OCI-LY7 (cell line): Measurements from ENCODE around the gene IL36B. TPM values are rescaled to one million over a fixed set of nuclear protein-coding genes. Genes with fewer than 3 reads are reported as not detected.

Experiments
- BruUV-seq: library from RNA; stranded (reverse); fragments of 400-500 nt; replicated peaks from 2 replicates; lab custom pipeline; 2021; lab: Mats Ljungman, UMichigan
- CTCF ChIA-PET: fragments of 300-600 bp; sonication (Branson Sonifier 250); formaldehyde crosslinking; loops from one replicate; lab custom pipeline; 2022; ENCODE audit warnings: antibody characterized with exemption; ENCODE audit not compliant: unreplicated experiment; lab: Charles Lee
- POLR2A ChIA-PET: fragments of 300-600 bp; sonication (Branson Sonifier 250); formaldehyde crosslinking; loops from one replicate; lab custom pipeline; 2022; ENCODE audit warnings: antibody characterized with exemption; lab: Charles Lee
- DNase-seq: peaks from one replicate; pipeline ENCODE4 v3.0.0-alpha.2; 2015; ENCODE audit warnings: low spot score
- H2AFZ ChIP-seq: fragments of 200-600 bp; sonication (generic), shearing (Covaris generic); 2 replicates; pipeline ENCODE4 v1.6.1; 2014; ENCODE audit warnings: mild to moderate bottlenecking, antibody characterized with exemption, low read length, moderate library complexity
- H3K27ac ChIP-seq: fragments of 200-600 bp; sonication (generic); 2 replicates; pipeline ENCODE4 v1.5.1; 2014; ENCODE audit warnings: mixed run types, low read depth, mild to moderate bottlenecking, moderate library complexity, low read length, inconsistent platforms; ENCODE audit not compliant: poor library complexity, severe bottlenecking
- H3K36me3 ChIP-seq: fragments of 200-600 bp; sonication (generic); 2 replicates; pipeline ENCODE4 v1.6.1; 2014; ENCODE audit warnings: mild to moderate bottlenecking, antibody characterized with exemption, low read length, moderate library complexity, mixed read lengths; ENCODE audit not compliant: insufficient read depth
- H3K4me1 ChIP-seq: fragments of 200-600 bp; sonication (generic); 2 replicates; pipeline ENCODE4 v1.5.1; 2014; ENCODE audit warnings: mild to moderate bottlenecking, low read length; ENCODE audit not compliant: insufficient read depth, poor library complexity, severe bottlenecking
- H3K4me2 ChIP-seq: fragments of 200-600 bp; sonication (generic); 2 replicates; pipeline ENCODE4 v1.6.1; 2014; ENCODE audit warnings: mild to moderate bottlenecking, low read length
- H3K4me3 ChIP-seq: fragments of 200-600 bp; sonication (generic); 2 replicates; pipeline ENCODE4 v1.5.1; 2014; ENCODE audit warnings: mild to moderate bottlenecking, low read depth, low read length; ENCODE audit not compliant: poor library complexity, severe bottlenecking
- H3K79me2 ChIP-seq: fragments of 200-600 bp; sonication (generic); 2 replicates; pipeline ENCODE4 v1.6.1; 2016; ENCODE audit warnings: low read depth, mild to moderate bottlenecking, low read length, moderate library complexity, mixed read lengths; ENCODE audit not compliant: insufficient read depth
- H3K9me2 ChIP-seq: fragments of 200-600 bp; sonication (generic); 2 replicates; pipeline ENCODE4 v1.6.1; 2016; ENCODE audit warnings: mild to moderate bottlenecking, low read length, mixed read lengths; ENCODE audit not compliant: insufficient read depth
- H3K9me3 ChIP-seq: fragments of 200-600 bp; sonication (generic); 2 replicates; pipeline ENCODE4 v1.6.1; 2014; ENCODE audit warnings: mild to moderate bottlenecking, mixed run types, low read length, mixed read lengths
- H4K20me1 ChIP-seq: fragments of 200-600 bp; sonication (generic); 2 replicates; pipeline ENCODE4 v1.6.1; 2014; ENCODE audit warnings: mild to moderate bottlenecking, antibody characterized with exemption, low read length, moderate library complexity, mixed read lengths; ENCODE audit not compliant: insufficient read depth
- EZH2phosphoT487 ChIP-seq: fragments of 200-600 bp; sonication (generic); IDR thresholded peaks from 2 replicates; pipeline ENCODE4 v1.6.1; 2018; ENCODE audit warnings: low read depth, borderline replicate concordance, mild to moderate bottlenecking, mixed run types, antibody characterized with exemption, low read length, moderate library complexity, mixed read lengths
- intact Hi-C: fragments of 100-400 bp; cut with micrococcal nuclease; formaldehyde crosslinking; loops from one replicate; pipeline ENCODE4 v1.10.0; 2022; ENCODE audit not compliant: unreplicated experiment
- total RNA-seq, 2 experiments: library from RNA; depleted of rRNA in 1 of 2; stranded (reverse); fragments of >200 nt in 1 of 2; shearing (Covaris generic) in 1 of 2; gene quantifications; 2 replicates each; pipeline ENCODE4 v1.2.3, GENCODE V29; 2014 to 2022
- TF ChIP-seq, protein P1 (sequence below): fragments of 200-600 bp; sonication (generic); conservative IDR thresholded peaks from 2 replicates; pipeline ENCODE4 v1.5.1; 2014; ENCODE audit warnings: mild to moderate bottlenecking, antibody characterized with exemption, low read length, moderate library complexity, mixed read lengths

Gene IL36B
- total RNA-seq, 2 experiments from 2014 or later, result not detected

- CTCF ChIA-PET, result interaction anchor here (0.7 kb wide), 1 partner anchor 18 kb away, joined by 3 read pairs; no protein-coding TSS in a partner anchor
- no peaks in the 10 kb centered on the region for H3K4me1 ChIP-seq
- intact Hi-C loops, result no loop called here
- peak; percentile 1 for DNase-seq
- H3K4me3 ChIP-seq, result no peak overlapping the region
- TF ChIP-seq EZH2phosphoT487, result no peak
- TF ChIP-seq, protein P1, sequence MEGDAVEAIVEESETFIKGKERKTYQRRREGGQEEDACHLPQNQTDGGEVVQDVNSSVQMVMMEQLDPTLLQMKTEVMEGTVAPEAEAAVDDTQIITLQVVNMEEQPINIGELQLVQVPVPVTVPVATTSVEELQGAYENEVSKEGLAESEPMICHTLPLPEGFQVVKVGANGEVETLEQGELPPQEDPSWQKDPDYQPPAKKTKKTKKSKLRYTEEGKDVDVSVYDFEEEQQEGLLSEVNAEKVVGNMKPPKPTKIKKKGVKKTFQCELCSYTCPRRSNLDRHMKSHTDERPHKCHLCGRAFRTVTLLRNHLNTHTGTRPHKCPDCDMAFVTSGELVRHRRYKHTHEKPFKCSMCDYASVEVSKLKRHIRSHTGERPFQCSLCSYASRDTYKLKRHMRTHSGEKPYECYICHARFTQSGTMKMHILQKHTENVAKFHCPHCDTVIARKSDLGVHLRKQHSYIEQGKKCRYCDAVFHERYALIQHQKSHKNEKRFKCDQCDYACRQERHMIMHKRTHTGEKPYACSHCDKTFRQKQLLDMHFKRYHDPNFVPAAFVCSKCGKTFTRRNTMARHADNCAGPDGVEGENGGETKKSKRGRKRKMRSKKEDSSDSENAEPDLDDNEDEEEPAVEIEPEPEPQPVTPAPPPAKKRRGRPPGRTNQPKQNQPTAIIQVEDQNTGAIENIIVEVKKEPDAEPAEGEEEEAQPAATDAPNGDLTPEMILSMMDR, result 0 out of 2 replicates have a peak, but pooled peaks have one; percentile 20
- no peaks in the 10 kb centered on the region for H3K36me3 ChIP-seq
- no peaks in the 10 kb centered on the region for H3K79me2 ChIP-seq
- no peak overlapping the region for H2AFZ ChIP-seq
- no peaks in the 10 kb centered on the region for H4K20me1 ChIP-seq
- H3K9me3 ChIP-seq, result no peaks in the 10 kb centered on the region
- H3K9me2 ChIP-seq, result no peaks in the 10 kb centered on the region
- no peak overlapping the region for H3K27ac ChIP-seq
- POLR2A ChIA-PET, result no interaction called here
- no peak overlapping the region for H3K4me2 ChIP-seq
- no TSS peak for BruUV-seq
Observed at GRCh38 chr2:113041871-113042270, 10.8 kb downstream of the IL36B start.

DNA sequence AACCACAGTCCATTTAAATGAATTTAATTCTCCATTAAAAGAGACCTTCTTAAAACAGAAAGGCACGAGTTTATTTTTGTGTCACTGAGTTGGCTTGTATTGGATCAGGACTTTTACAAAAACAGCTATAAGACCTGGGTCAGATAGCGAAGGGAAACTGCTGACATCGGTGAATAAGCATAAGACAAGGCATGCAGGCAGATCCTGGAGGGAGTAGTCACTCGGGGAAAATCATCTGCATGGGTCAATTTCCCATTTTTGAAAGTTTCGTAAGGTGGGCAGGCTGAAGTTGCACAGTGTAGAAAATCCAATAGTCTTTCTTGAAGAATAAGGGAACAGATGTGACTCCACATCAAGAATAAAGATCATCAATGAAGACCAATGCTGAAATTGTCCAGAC is 12.9 kb downstream of the IL36B start:
- H2AFZ ChIP-seq, result no peak overlapping the region
- CTCF ChIA-PET, result no interaction called here
- H3K4me1 ChIP-seq, result no peaks in the 10 kb centered on the region
- BruUV-seq, result no TSS peak
- H3K4me3 ChIP-seq, result no peak overlapping the region
- DNase-seq, result no peak
- no peak overlapping the region for H3K4me2 ChIP-seq
- no peaks in the 10 kb centered on the region for H3K36me3 ChIP-seq
- no peaks in the 10 kb centered on the region for H4K20me1 ChIP-seq
- H3K79me2 ChIP-seq, result no peaks in the 10 kb centered on the region
- no peaks in the 10 kb centered on the region for H3K9me2 ChIP-seq
- TF ChIP-seq, protein P1, result no peak
- no peak for TF ChIP-seq EZH2phosphoT487
- H3K9me3 ChIP-seq, result no peaks in the 10 kb centered on the region
- H3K27ac ChIP-seq, result no peak overlapping the region
- intact Hi-C loops, result no loop called here
- POLR2A ChIA-PET, result no interaction called here

GRCh38 chr2:113039158-113039557 is 13.5 kb downstream of the IL36B start:
- TF ChIP-seq, protein P1, result no peak
- TF ChIP-seq EZH2phosphoT487, result no peak
- Histone ChIP-seq H3K4me3 (no peak overlapping the region), H3K4me2 (no peak overlapping the region), H3K36me3 (no peaks in the 10 kb centered on the region), H4K20me1 (no peaks in the 10 kb centered on the region), H3K4me1 (no peaks in the 10 kb centered on the region), H2AFZ (no peak overlapping the region), H3K79me2 (no peaks in the 10 kb centered on the region), H3K9me2 (no peaks in the 10 kb centered on the region), H3K9me3 (no peaks in the 10 kb centered on the region), H3K27ac (no peak overlapping the region)
- ChIA-PET POLR2A (no interaction called here), CTCF (no interaction called here)
- BruUV-seq, result no TSS peak
- intact Hi-C loops, result no loop called here
- no peak for DNase-seq
